ENCODE measurements around the gene RIF1. TPM values are rescaled to one million over a fixed set of nuclear protein-coding genes. Genes with fewer than 3 reads are reported as not detected.

RIF1 gene
- 10 to 100 TPM; 22.6 to 28.7 (median 25.7) TPM for total RNA-seq

- Histone ChIP-seq H3K4me3 (peak within 1 kb of the TSS; percentile 81 to 93 (median 87)), H3K27me3 (no peaks in the 10 kb centered on the region), H3K27ac (peak within 1 kb of the TSS; percentile 90 to 95 (median 95)), H3K9me3 (no peaks in the 10 kb centered on the region), H3K36me3 (peaks cover 0 to 26% of the 10 kb centered on the region in 2 donors), H3K4me1 (peaks cover 7 to 12% of the 10 kb centered on the region in 2 donors)
- ATAC-seq (peak; percentile 95 to 97), DNase-seq (peak; percentile 78 to 83)
- intact Hi-C loops (cut with DNase I; ENCODE audit: low total_unique reads) (no loop called here), in situ Hi-C loops (cut with MboI; ENCODE audit: low sequenced_read_pairs in 4 of 4) (loop anchor here in 2 of 4 donors (25.0 kb wide), 1 partner anchor 1823 kb away; the partner anchor contains the start of gene MMADHC (in 2 of the 2))
- TF ChIP-seq, protein P1, sequence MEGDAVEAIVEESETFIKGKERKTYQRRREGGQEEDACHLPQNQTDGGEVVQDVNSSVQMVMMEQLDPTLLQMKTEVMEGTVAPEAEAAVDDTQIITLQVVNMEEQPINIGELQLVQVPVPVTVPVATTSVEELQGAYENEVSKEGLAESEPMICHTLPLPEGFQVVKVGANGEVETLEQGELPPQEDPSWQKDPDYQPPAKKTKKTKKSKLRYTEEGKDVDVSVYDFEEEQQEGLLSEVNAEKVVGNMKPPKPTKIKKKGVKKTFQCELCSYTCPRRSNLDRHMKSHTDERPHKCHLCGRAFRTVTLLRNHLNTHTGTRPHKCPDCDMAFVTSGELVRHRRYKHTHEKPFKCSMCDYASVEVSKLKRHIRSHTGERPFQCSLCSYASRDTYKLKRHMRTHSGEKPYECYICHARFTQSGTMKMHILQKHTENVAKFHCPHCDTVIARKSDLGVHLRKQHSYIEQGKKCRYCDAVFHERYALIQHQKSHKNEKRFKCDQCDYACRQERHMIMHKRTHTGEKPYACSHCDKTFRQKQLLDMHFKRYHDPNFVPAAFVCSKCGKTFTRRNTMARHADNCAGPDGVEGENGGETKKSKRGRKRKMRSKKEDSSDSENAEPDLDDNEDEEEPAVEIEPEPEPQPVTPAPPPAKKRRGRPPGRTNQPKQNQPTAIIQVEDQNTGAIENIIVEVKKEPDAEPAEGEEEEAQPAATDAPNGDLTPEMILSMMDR (IDR thresholded peaks at IDR 0.05 in 4 of 5, conservative IDR thresholded peaks at IDR 0.05 in 1 of 5): peak; percentile 61 to 83 (median 82)
- TF ChIP-seq POLR2A (IDR thresholded peaks at IDR 0.05): no peak
Measured at GRCh38 chr2:151409601-151410484, at the start of gene RIF1. RIF1 (plus strand) TSS chr2:151409902; CDS start chr2:151410424, 522 bp downstream.

DNA sequence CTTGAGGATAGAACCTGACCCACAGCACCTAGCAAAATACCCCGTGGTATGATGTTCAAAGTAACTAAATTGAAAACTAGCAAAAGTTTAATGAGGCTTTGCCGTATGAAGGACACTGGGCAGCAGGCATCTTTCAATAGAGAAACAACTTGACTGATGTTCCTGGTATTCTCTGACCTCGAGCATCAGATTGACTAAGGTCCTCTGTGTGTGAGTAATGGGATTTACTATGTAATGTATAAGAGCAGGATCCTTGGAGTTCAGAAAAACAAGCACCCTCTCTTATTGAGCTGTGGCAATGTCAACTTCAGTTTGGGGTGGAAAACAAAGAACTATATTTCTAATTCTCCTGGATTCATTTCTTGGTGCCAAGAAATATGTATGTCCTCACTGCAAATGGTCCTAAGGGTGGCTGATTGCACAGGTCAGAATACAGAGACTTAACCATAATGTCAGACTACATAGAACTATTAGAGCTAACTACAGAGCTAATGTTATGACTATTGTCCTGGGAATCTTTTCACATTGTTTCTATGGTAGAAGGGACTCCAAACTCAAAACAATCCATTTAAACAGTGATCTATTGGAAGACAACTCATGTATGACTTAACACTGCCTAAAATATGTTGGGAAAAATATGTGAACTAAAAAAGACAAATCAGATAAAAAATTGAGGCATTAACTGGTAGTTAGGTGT lies 47.9 kb upstream of the RIF1 start:
- Histone ChIP-seq H3K4me1 (no peaks in the 10 kb centered on the region), H3K4me3 (no peak overlapping the region), H3K36me3 (no peaks in the 10 kb centered on the region), H3K27me3 (no peaks in the 10 kb centered on the region), H3K27ac (no peak overlapping the region), H3K9me3 (no peaks in the 10 kb centered on the region)
- intact Hi-C loops (cut with DNase I; ENCODE audit: low total_unique reads) (no loop called here), in situ Hi-C loops (cut with MboI; ENCODE audit: low sequenced_read_pairs in 4 of 4) (no loop called here)
- DNase-seq (no peak), ATAC-seq (no peak)
- TF ChIP-seq POLR2A (IDR thresholded peaks at IDR 0.05): no peak
- TF ChIP-seq, protein P1 (IDR thresholded peaks at IDR 0.05 in 4 of 5, conservative IDR thresholded peaks at IDR 0.05 in 1 of 5): no peak

DNA sequence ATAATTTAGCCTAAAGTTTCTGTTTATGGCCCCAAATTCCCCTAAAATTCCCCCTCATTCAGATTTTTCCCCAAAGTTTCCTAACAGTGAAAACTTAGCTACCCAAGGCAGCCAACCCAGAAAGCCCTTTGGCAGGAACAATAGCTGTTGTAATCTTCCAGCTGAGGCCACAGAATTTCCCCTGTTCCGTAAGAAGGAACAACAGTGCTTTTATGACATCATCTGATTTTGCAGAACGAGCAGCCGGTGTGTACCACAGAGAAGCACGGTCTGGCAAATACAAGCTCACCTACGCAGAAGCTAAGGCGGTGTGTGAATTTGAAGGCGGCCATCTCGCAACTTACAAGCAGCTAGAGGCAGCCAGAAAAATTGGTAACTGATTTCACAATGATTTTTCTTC lies 46.0 kb upstream of the RIF1 start:
- no peak overlapping the region for H3K4me3 ChIP-seq
- ATAC-seq (peak; percentile 58 to 75), DNase-seq (peak; percentile 5 to 47)
- intact Hi-C loops (cut with DNase I; ENCODE audit: low total_unique reads): no loop called here
- peak overlapping the region in 1 of 4 donors; percentile 10 for H3K27ac ChIP-seq
- no peaks in the 10 kb centered on the region for H3K36me3 ChIP-seq
- TF ChIP-seq, protein P1 (IDR thresholded peaks at IDR 0.05 in 4 of 5, conservative IDR thresholded peaks at IDR 0.05 in 1 of 5): no peak
- TF ChIP-seq POLR2A (IDR thresholded peaks at IDR 0.05): no peak
- in situ Hi-C loops (cut with MboI; ENCODE audit: low sequenced_read_pairs in 4 of 4): no loop called here
- H3K9me3 ChIP-seq: peaks cover 0 to 2% (median 0%) of the 10 kb centered on the region in 3 donors
- H3K27me3 ChIP-seq: no peaks in the 10 kb centered on the region
- H3K4me1 ChIP-seq: no peaks in the 10 kb centered on the region

- TF ChIP-seq POLR2A (IDR thresholded peaks at IDR 0.05): no peak
- TF ChIP-seq, protein P1 (IDR thresholded peaks at IDR 0.05 in 4 of 5, conservative IDR thresholded peaks at IDR 0.05 in 1 of 5): no peak
- in situ Hi-C loops (cut with MboI; ENCODE audit: low sequenced_read_pairs in 4 of 4) (no loop called here), intact Hi-C loops (cut with DNase I; ENCODE audit: low total_unique reads) (no loop called here)
Measured at GRCh38 chr2:151367571-151367970, 42.1 kb upstream of the RIF1 start.

More at GRCh38 chr2:151367571-151367970, 42.1 kb upstream of the RIF1 start:
- Histone ChIP-seq H3K4me3 (no peak overlapping the region), H3K27ac (no peak overlapping the region), H3K4me1 (no peaks in the 10 kb centered on the region), H3K36me3 (no peaks in the 10 kb centered on the region), H3K27me3 (no peaks in the 10 kb centered on the region), H3K9me3 (peaks cover 0 to 2% (median 0%) of the 10 kb centered on the region in 3 donors)
- no peak for ATAC-seq
- no peak for DNase-seq

Data from gastrocnemius medialis (tissue), 4 donors.